GM10266 (cell line): ENCODE data around the gene ADCY2.

Experiments
- DNase-seq: peaks from one replicate; pipeline ENCODE4 v3.0.0; 2012; ENCODE audit errors: extremely low spot score
- CTCF ChIP-seq: IDR thresholded peaks from 2 replicates; pipeline ENCODE4 v1.5.1; 2012; ENCODE audit warnings: mild to moderate bottlenecking, low read depth; ENCODE audit not compliant: control insufficient read depth, insufficient read depth; ENCODE audit errors: missing control alignments

The ADCY2 gene

GRCh38 chr5:7794823-7795222 is 398.9 kb downstream of the ADCY2 start:
- peak; percentile 27 for DNase-seq
- no peak for TF ChIP-seq CTCF

- DNase-seq: no peak
- no peak for TF ChIP-seq CTCF
Measured at GRCh38 chr5:7795306-7795705, 399.4 kb downstream of the ADCY2 start.

GRCh38 chr5:7801891-7802614 is 406.1 kb downstream of the ADCY2 start:
- TF ChIP-seq CTCF: no peak
- no peak for DNase-seq

GRCh38 chr5:7802855-7803254 is 406.9 kb downstream of the ADCY2 start:
- DNase-seq: no peak
- TF ChIP-seq CTCF: no peak

GRCh38 chr5:7803937-7804336 is 408.0 kb downstream of the ADCY2 start:
- DNase-seq: no peak
- TF ChIP-seq CTCF: no peak

- peak; percentile 42 for TF ChIP-seq CTCF
- DNase-seq: peak; percentile 21
Measured at GRCh38 chr5:7805379-7805778, 409.4 kb downstream of the ADCY2 start.

- no peak for TF ChIP-seq CTCF
- DNase-seq: no peak
Measured at GRCh38 chr5:7808998-7809397, 413.1 kb downstream of the ADCY2 start.
